Tibial nerve (tissue), 4 donors: ENCODE measurements around the gene HPSE2.

ENCODE experiments used
- EP300 ChIP-seq, 2 donors: sonication (generic); formaldehyde crosslinking; IDR thresholded peaks; one replicate each; pipeline ENCODE4 v1.6.1; 2017; ENCODE audit warnings: antibody characterized with exemption in 2 of 2, mild to moderate bottlenecking in 1 of 2
- TF ChIP-seq, protein P1 (sequence below), 5 experiments: fragments of 200-600 bp in 3 of 5; fragments of 450-650 bp in 2 of 5; sonication (generic) in 3 of 5; IDR thresholded peaks; one replicate each; pipeline ENCODE4 v1.5.1; 2016 to 2019; ENCODE audit warnings: antibody characterized with exemption in 5 of 5, mild to moderate bottlenecking in 3 of 5, moderate library complexity in 2 of 5

DNA sequence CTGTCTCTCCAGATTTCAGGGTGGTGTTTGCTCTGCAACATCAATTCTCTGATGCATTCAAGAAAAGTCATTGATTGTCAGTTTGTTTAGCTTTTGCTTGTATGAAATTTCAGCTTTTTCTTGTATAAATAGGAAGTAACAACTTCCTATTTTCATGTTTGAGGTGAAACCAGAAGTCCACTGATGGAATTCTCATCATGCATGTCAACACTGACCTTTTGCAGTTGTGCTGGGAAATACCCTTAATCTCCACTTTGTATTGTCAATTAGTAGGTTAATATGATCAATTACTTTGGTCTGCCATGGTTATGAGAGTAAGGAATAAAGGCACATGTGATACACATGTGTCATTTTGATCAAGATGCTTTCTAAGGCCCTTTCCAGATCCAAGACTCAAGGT is 580.2 kb downstream of the HPSE2 start:
- TF ChIP-seq EP300 (IDR thresholded peaks at IDR 0.05), result no peak
- TF ChIP-seq, protein P1, sequence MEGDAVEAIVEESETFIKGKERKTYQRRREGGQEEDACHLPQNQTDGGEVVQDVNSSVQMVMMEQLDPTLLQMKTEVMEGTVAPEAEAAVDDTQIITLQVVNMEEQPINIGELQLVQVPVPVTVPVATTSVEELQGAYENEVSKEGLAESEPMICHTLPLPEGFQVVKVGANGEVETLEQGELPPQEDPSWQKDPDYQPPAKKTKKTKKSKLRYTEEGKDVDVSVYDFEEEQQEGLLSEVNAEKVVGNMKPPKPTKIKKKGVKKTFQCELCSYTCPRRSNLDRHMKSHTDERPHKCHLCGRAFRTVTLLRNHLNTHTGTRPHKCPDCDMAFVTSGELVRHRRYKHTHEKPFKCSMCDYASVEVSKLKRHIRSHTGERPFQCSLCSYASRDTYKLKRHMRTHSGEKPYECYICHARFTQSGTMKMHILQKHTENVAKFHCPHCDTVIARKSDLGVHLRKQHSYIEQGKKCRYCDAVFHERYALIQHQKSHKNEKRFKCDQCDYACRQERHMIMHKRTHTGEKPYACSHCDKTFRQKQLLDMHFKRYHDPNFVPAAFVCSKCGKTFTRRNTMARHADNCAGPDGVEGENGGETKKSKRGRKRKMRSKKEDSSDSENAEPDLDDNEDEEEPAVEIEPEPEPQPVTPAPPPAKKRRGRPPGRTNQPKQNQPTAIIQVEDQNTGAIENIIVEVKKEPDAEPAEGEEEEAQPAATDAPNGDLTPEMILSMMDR (IDR thresholded peaks at IDR 0.05), result no peak
